GM10847 (cell line): ENCODE measurements around the gene CLEC16A.

ENCODE experiments used
- POLR2A ChIP-seq: IDR thresholded peaks from 2 replicates; pipeline ENCODE4 v1.6.1; 2011; ENCODE audit not compliant: insufficient read length; ENCODE audit errors: extremely low read depth

CLEC16A gene

DNA sequence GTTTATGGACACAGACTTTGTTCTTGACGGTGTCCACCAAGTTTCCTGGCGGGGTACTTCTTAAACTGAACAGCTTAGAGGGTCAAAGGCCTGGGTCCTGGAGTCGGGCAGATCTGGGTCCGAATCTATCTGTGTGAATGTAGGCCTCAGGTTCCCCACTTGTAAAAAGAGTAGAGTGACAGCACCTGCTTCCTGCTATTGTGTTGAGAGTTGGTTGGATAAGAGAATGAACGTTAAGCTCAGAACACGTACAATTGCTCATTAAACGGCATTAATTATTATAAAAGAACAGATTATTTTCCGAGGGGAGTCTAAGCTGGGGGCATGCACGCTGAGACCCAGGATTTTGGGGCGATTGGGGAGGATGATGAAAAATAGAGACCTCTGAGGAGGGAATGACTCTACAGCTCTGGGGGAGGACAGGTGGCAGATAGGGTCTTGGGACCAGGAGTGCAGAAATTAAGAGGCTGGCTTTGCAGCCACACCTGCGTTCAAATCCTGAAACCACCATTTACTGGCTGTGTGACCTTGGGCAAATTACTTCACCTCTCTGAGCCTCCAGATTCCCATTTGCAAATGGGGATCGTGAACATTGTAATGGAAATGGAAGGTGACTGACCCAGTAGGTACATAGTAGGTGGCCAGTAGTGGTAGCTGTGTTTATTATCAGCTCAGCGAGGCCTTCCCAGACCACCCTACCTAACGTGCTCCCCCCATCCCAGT lies 862 bp downstream of the CLEC16A start:
- no peak for TF ChIP-seq POLR2A

DNA sequence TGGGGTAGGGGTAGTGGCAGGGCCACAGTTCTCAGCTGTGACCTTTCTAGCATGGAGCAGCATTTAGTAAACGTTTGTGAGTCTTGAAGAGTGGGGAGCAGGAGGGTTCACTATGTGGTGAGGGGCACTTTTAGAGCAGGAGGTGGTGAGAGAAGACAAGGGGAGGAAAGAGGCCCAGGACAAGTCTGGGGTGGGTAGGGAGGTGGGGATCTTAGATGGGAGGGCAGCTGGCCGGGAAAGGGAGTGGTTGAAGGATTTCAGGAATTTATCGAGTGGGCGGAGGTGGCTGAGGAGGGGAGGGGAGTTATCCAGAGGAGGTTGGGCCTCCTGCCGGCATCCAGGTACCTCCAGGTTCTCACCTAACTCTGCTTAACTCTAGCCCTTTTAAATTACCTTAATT lies 1.9 kb downstream of the CLEC16A start:
- TF ChIP-seq POLR2A = no peak

DNA sequence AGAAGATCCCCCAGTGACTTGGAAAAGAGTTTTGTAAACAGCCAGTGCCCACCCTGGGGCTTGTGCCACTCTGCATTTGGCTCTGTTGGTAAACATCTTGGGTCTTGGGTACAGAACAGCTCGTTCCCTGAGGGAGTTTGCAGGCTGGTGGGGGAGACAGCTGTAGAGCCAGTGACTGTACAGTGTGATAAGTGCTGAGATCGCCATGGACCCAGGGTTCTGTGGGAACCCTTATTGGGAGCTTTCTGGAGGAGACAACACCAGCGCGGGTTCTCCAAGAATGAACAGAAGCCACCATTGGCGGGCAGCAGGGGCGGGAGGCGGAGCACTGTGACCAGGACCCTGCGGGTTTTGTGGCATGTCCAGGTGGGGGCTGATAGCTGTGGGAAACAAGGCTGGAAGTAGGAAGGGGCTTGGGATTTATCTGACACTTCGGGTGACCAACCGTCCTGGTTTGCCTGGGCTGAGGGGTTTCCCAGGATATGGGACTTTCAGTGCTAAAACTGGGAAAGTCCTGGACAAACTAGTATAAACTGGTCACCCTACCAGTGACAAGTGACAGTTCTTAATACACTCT lies 2.9 kb downstream of the CLEC16A start:
- no peak for TF ChIP-seq POLR2A

DNA sequence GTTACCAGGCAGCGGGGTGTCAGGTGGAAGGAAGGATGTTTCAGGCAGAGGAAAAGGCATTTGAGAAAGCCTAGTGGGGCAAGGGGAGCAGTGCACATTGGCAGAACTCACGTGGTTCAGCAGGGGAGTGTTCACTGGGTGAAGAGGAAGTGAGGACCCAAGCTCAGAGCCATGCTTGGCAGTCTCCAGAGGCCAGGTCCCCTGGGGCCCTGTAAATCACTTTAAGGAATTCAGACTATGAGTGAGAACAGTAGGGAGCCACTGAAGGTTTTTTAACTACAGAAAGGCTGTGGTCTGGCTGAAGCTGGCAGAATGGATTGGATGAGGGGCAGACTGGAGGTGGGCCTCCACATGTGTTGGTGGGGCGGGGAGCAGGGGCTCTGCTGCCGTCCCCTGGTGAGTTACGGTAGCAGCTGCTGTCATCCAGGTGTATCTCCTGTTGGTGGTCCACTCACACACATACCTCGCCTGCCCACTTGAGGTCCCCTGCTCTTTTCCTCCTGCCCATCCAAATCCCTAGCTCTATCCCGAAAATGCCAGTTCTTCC lies 5.1 kb downstream of the CLEC16A start:
- no peak for TF ChIP-seq POLR2A

DNA sequence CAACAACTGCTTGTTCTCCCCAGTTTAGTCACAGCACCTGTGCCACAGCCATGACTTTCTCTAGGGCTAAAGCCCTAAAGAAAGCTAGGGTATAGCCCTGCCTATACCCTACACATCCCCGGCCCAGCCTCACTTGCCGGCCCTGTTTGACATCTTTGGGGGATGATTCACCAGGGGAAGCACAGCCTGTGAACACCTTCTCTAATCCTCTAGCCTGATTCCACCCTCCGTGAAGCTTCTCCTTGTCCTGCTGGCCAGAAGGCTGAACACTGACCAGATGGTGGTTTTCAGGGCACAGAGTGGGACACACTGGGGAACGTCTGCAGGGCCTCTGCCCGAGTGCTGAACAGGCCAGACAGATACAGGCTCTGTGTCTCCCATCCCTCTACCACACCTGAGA lies 6.0 kb downstream of the CLEC16A start:
- TF ChIP-seq POLR2A = no peak

DNA sequence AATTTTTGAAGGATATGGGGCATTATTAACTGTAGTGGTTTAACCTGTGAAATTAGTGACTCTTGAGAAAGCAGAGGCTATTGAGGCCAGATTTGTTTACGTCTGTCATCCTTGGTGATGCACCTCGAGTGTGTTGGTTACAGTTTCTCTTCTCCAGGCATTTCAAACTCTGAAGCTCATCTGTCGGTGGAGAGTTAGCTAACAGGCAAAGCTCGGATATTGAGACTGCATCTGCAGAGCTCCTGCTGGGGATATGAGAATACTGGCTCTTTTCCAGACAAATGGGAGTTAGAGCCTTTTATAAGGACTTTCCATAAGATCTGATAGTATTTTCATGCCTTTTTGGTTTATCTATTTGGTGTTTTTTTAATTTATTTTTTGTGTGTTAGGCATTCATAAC lies 6.7 kb downstream of the CLEC16A start:
- TF ChIP-seq POLR2A = no peak

DNA sequence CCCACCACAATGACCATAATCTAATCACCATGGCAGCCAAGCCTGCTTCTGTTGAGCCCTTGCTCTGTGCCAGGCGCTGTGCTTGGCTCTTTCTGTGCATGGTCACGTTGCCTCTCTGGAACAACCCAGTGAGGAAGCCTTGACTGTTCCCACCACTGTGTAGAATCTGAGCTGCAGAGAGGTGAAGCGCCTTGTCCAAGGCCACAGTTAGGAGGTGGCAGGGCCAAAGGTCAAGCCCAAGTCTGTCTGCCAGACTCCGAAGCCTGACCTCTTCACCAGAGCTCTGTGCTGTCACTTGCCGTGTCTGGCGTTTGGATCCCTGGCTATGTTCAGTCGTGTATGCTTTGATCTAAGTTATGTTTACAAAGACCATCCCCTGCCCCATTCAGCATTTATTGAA lies 10.5 kb downstream of the CLEC16A start:
- TF ChIP-seq POLR2A = no peak

DNA sequence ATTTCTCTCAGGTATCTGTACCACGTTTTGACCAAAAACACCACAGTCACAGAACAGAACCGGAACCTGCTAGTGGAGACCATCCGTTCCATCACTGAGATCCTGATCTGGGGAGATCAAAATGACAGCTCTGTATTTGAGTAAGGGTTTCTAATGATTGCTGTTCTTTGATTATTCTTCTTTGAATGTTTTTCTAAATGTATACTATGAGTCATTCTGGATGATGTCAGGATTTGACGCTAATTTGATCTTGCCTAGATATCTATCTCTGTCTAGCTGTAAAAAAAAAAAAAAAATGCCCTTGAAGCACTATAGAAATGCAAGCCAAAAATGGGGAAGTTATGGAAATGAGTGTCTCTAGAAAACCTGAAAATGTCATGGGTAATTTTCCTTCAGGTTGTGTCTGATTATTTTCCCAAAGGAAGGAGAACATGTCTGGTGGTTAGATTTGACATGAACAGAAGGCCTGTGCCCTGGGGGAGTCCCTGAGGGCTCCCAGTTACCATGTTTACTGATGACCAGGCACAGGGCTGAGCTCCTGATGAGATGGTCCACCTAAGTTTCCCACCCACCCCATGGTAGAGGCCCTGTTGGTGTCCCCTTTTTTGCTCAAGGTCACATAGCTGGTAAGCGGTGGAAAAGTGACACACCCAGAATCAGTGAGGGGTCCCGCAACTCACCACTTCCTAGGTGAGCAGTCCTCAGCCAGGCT lies 13.6 kb downstream of the CLEC16A start:
- no peak for TF ChIP-seq POLR2A

DNA sequence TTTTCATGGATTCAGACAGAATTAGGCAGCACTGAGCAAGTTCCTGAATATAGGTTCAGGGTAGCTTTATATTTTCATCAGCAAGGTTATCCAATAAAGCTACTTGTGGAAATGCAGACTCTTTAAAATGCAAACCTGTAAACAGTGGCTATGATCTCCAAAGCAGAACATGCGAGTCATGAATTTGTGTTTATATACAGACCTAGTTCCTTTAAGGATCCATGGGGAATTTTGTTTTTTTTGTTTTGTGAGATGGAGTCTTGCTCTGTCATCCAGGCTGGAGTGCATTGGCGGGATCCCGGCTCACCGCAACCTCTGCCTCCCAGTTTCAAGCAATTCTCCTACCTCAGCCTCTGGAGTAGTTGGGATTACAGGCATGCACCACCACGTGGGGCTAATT lies 14.8 kb downstream of the CLEC16A start:
- no peak for TF ChIP-seq POLR2A

DNA sequence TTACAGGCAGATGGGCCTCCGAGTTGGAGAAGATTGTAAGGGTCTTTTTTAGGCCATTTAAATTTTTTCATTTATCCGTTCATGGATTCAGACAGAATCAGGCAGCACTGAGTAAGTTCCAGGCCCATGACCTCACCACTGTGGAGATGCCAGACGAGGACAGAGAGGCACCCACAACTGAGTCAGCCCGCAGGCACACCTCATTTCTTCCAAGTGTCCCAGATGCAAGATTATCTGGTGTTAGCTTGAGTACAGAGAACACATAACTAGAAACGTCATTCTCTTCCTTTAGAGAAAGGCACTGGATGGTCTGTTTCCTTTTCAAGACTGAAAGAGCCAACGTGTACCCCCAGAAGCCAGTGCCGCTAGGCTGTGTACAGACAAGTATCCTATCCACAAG lies 16.9 kb downstream of the CLEC16A start:
- no peak for TF ChIP-seq POLR2A

DNA sequence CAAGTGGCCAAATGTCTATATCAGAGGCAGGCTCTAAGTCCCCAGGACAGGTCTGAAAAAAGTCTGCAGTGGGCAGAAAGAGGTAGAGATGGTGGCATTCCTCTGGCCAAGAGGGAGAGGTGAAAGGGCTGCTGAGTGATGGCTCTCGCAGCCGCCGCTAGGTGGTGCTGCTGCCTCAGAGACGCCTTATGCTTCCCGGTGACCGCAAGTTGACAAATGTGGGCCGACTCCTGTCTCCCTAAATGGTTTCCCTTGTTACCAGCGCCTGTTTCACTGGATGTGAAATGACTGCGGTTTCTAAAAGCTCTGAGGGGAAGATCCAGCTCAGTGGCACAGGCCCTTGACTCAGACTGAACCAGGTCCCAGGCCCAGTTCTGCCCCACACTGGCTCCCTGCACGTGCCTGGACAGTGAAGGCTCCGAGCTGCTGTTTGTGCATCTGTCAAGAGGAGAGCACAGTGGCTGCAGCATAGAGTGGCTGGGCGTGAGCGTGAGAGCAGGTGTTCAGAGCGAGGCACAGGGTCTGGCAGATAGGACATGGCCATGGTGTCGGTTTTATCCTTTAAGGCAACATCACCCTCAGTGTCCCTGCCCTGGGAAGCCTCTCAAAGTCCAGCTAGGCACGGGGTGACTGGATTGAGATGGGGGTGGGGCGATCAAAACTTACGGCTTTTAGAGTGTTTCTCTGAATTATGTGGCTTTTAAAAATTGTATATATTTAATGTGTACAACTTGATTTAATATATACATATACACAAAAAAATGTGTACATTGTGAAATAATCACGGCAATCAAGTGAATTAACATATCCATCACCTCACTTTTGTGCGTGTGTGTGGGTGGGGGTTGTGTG lies 19.9 kb downstream of the CLEC16A start:
- no peak for TF ChIP-seq POLR2A

DNA sequence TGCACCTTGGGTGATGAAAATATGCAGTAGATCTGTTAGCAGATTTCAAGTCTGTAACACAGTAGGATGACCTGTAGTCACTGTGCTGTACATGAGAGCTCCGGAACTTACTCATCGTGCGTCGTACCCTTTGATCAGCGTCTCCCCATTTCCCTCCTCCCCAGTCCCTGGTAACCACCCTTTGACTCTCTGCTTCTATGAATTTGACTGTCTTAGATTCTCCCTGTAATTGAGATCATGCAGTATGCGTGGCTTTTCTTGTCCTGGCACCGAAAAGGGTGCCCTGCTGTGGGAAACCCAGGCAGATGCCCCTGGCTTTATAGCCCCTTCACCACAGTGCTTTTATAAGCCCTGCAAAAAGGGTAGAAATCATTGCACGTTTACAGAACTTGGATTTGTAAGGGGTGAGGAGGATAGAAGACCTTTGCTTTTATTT lies 20.5 kb downstream of the CLEC16A start:
- no peak for TF ChIP-seq POLR2A

DNA sequence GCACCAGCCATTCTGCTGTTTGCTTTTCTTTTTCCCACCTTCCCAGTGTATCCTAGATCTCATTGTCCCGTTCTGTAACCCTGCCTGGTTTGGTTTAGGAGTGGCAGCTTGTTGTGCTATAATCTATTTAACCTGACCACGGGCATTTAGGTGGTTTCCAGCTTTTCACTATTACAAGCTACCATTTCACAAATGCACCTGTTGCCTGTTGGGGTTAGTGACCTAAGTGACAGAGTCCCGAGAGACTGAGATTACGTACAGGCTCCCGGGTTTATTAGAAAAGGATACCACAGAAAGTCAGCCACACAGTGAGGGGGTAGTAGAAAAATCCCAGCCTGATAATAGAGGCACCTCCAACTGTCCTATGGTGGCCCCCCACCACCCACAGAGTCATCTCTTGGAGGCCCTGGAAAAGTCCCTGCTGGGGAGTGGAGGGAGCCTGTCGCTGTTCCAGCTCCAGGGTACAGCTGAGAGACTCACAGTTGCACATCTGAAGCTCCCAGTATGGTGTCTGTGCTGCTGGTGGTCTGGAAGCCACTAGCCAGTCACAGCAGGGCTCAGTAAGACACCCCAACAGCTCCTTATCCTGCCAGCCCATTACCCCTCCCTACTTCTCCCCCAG lies 21.2 kb downstream of the CLEC16A start:
- no peak for TF ChIP-seq POLR2A

DNA sequence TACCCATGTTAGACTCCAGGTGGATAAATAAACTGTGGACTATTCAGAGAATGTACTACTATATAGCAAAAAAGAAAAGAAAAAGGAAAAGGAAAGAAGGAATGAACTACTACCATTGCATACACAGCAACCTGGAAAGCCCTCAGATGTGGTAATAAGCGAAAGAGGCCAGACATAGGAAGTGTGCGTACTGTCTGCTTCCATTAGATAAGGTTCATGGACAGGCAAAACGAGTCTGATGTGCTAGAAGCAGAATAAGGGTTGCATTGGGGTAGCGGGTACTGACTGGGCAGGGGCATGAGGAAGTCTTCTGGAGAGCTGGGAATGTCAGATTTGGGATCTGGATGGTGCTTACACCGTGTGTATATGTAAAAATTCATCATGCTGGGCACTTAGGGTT lies 21.8 kb downstream of the CLEC16A start:
- no peak for TF ChIP-seq POLR2A

DNA sequence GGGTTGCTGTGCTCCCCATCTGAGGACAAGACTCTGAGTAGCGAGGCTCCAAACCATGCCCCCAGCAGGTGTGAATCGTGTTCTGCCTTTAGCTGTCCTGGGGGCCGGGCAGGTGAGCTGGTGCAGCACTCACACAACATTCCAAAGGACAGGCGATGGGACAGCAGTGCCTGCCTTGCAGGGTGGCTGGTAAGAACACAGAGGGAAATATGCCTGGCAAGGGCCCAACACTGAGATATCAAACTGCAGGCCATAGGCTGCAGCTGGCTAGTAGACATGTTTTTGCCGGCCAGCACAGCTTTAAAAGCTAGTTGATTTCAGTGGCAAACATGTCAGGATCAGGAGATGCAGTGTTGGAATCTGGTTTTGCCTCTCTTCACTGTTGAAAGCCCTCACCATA lies 23.6 kb downstream of the CLEC16A start:
- no peak for TF ChIP-seq POLR2A

DNA sequence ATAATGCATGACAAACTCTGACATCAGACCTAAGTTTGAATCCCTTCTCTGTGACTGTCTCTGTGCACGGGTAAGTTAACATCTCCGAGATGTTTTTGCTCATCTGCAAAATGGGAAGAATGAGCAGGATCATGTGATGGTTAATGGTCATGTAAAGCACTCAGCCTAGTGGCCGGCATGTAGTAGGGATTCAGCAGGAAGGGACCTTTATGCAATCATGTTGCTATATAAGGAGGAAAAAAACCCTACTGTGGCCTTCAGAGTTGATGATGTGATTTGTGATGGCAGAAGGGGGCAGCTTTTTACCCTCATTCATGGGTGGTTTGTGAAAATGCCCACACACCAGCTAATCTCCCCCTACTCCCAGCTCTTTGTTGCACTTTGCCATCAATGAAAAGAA lies 24.1 kb downstream of the CLEC16A start:
- no peak for TF ChIP-seq POLR2A
